ENCODE results near the gene BRD1. TPM values are rescaled to one million over a fixed set of nuclear protein-coding genes. Genes with fewer than 3 reads are reported as not detected.

Gene BRD1
- total RNA-seq, 1 donor from 2014 or later = 35.1 TPM

GRCh38 chr22:49817359-49817758 lies 10.3 kb downstream of the BRD1 start:
- Histone ChIP-seq H3K27me3 (no peaks in the 10 kb centered on the region), H3K9me3 (no peaks in the 10 kb centered on the region), H3K4me1 (peaks cover 73% of the 10 kb centered on the region), H3K36me3 (peaks cover 0 to 53% of the 10 kb centered on the region in 2 donors), H3K4me3 (no peak overlapping the region), H3K27ac (no peak overlapping the region)
- no peak for TF ChIP-seq POLR2AphosphoS5 (IDR thresholded peaks at IDR 0.05; ENCODE audit: insufficient read depth in 1 of 2, low read depth in 1 of 2)
- no peak for DNase-seq (ENCODE audit: extremely low spot score in 2 of 2)
- intact Hi-C loops (cut with DNase I) = no loop called here

DNA sequence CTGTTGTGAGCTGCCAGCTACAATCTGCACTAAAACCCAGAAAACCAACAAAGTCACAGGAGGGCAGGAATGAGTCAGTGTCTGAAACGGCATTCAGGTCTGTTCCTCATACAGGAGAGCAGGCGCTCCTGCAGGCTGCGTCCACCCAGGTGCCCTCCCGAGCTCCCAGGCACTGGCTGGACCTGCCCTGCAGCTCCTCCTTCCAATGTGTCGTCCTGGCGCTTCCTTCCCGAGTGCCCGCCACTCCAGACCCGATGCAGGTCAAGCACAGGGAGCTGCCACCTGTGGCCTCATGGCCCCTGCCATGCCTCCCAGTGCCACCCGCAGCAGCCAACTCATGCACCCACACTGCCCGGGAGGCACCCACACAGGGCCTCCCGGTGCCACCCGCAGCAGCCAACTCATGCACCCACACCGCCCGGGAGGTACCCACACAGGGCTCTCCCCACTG lies 12.0 kb downstream of the BRD1 start:
- Histone ChIP-seq H3K4me1 (peaks cover 73% of the 10 kb centered on the region), H3K4me3 (no peak overlapping the region), H3K27me3 (no peaks in the 10 kb centered on the region), H3K27ac (no peak overlapping the region), H3K9me3 (no peaks in the 10 kb centered on the region), H3K36me3 (peaks cover 0 to 36% of the 10 kb centered on the region in 2 donors)
- TF ChIP-seq POLR2A (IDR thresholded peaks at IDR 0.05) = no peak
- TF ChIP-seq, protein P1, sequence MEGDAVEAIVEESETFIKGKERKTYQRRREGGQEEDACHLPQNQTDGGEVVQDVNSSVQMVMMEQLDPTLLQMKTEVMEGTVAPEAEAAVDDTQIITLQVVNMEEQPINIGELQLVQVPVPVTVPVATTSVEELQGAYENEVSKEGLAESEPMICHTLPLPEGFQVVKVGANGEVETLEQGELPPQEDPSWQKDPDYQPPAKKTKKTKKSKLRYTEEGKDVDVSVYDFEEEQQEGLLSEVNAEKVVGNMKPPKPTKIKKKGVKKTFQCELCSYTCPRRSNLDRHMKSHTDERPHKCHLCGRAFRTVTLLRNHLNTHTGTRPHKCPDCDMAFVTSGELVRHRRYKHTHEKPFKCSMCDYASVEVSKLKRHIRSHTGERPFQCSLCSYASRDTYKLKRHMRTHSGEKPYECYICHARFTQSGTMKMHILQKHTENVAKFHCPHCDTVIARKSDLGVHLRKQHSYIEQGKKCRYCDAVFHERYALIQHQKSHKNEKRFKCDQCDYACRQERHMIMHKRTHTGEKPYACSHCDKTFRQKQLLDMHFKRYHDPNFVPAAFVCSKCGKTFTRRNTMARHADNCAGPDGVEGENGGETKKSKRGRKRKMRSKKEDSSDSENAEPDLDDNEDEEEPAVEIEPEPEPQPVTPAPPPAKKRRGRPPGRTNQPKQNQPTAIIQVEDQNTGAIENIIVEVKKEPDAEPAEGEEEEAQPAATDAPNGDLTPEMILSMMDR (IDR thresholded peaks at IDR 0.05) = no peak
- TF ChIP-seq POLR2AphosphoS5 (IDR thresholded peaks at IDR 0.05; ENCODE audit: insufficient read depth in 1 of 2, low read depth in 1 of 2) = no peak
- DNase-seq (ENCODE audit: extremely low spot score in 2 of 2) = no peak
- intact Hi-C loops (cut with DNase I) = no loop called here

DNA sequence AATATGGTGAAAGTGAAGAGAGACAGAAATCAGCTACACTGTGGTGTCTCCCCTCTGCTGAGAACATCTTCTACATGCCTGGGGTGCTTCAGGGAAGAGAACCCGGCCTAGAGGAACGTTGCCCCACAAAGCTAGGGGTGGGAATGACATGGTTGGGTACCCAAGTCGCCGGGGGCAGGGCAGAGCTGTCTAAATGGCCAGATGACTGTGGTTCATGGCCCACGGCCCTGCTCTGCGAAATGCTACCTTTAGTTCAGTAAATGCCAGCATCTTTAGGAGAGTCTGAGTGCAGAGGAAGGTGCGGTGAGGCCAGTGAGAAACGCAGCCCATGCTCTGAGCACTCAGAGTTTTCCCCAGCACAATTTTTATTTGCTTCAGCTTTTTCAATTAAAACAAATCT lies 12.8 kb downstream of the BRD1 start:
- Histone ChIP-seq H3K9me3 (no peaks in the 10 kb centered on the region), H3K27me3 (no peaks in the 10 kb centered on the region), H3K4me3 (no peak overlapping the region), H3K4me1 (peaks cover 73% of the 10 kb centered on the region), H3K36me3 (peaks cover 0 to 28% of the 10 kb centered on the region in 2 donors), H3K27ac (no peak overlapping the region)
- no peak for DNase-seq (ENCODE audit: extremely low spot score in 2 of 2)
- TF ChIP-seq POLR2A (IDR thresholded peaks at IDR 0.05) (no peak), POLR2AphosphoS5 (IDR thresholded peaks at IDR 0.05; ENCODE audit: insufficient read depth in 1 of 2, low read depth in 1 of 2) (no peak)
- TF ChIP-seq, protein P1 (IDR thresholded peaks at IDR 0.05) = no peak
- intact Hi-C loops (cut with DNase I) = no loop called here

DNA sequence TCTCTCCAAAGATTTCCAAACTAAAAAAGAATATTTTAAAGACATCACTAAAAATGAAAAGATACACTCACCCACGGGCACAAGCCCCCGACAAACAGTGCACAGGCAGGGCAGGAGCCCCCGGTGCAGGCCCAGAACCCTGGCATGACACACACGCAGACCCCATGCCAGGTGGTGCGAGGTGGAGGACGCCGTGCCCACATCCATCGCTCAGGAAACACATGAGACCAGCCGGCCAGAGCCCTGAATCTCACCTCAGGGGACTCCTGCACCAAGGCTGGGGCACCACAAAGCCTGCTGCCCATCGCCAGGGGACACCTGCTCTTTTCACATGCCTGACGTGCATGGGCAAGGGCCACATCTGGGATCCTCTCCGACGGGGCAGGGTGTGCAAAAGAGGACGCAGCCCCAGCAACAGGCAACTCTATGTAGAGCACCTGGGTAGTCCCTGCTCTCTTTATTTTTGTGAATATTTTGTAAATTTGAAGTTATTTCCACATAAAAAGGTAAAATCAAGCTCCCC lies 13.4 kb downstream of the BRD1 start:
- H3K27ac ChIP-seq = no peak overlapping the region
- TF ChIP-seq, protein P1 (IDR thresholded peaks at IDR 0.05) = no peak
- TF ChIP-seq POLR2AphosphoS5 (IDR thresholded peaks at IDR 0.05; ENCODE audit: insufficient read depth in 1 of 2, low read depth in 1 of 2) = no peak
- TF ChIP-seq POLR2A (IDR thresholded peaks at IDR 0.05) = no peak
- H3K27me3 ChIP-seq = no peaks in the 10 kb centered on the region
- H3K36me3 ChIP-seq = peaks cover 0 to 22% of the 10 kb centered on the region in 2 donors
- no peak for DNase-seq (ENCODE audit: extremely low spot score in 2 of 2)
- no peak overlapping the region for H3K4me3 ChIP-seq
- intact Hi-C loops (cut with DNase I) = no loop called here
- peaks cover 77% of the 10 kb centered on the region for H3K4me1 ChIP-seq
- no peaks in the 10 kb centered on the region for H3K9me3 ChIP-seq

DNA sequence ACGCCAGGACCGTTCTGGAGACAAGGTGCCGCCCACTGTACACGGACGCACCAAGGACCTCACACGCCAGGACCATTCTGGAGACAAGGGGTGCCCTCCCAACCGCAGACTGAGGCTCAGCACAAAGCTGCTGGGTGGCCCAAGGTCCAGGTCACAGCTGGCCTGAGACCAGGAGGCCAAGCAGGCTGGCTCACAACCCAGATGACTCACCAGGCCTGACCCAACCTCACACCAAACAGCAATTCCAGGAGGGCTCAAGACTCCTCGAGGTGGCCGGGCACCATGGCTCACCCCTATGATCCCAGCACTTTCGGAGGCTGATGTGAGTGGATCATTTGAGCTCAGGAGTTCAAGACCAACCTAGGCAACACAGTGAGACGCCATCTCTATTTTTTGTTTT lies 14.8 kb downstream of the BRD1 start:
- DNase-seq (ENCODE audit: extremely low spot score in 2 of 2) = no peak
- Histone ChIP-seq H3K36me3 (peaks cover 0 to 8% of the 10 kb centered on the region in 2 donors), H3K4me1 (peaks cover 88% of the 10 kb centered on the region), H3K9me3 (no peaks in the 10 kb centered on the region), H3K27ac (no peak overlapping the region), H3K27me3 (no peaks in the 10 kb centered on the region), H3K4me3 (no peak overlapping the region)
- intact Hi-C loops (cut with DNase I) = no loop called here
- TF ChIP-seq POLR2AphosphoS5 (IDR thresholded peaks at IDR 0.05; ENCODE audit: insufficient read depth in 1 of 2, low read depth in 1 of 2) (no peak), POLR2A (IDR thresholded peaks at IDR 0.05) (no peak)
- TF ChIP-seq, protein P1 (IDR thresholded peaks at IDR 0.05) = no peak
